Heart left ventricle (tissue), 13 donors: Measurements from ENCODE around the gene DOCK4.

Experiments
- POLR2A ChIP-seq, 2 donors: fragments of 450-650 bp; IDR thresholded peaks; one replicate each; pipeline ENCODE4 v1.6.1; 2017; ENCODE audit warnings: antibody characterized with exemption in 2 of 2, mild to moderate bottlenecking in 2 of 2, moderate library complexity in 2 of 2
- TF ChIP-seq, protein P1 (sequence below), 12 donors: fragments of 200-600 bp; sonication (generic) in 4 of 12; IDR thresholded peaks; one replicate each; pipeline versions ENCODE4 v1.5.0 to v1.8.0; 2018 to 2022; ENCODE audit warnings: antibody characterized with exemption in 12 of 12, mild to moderate bottlenecking in 5 of 12
- donor health status: ischemic (EF 13 %, LVEDD 7.1; RV severe dilation, severe dysfunction).
- donor health status: DM: no; HTN: yes; CAD: no.
- donor health status: DM: no; HTN: no; CAD: no.
- donor health status: ischemic (EF 25% LVEDD 6.9; RV normal size, moderate dysfunction).
- donor health status: ischemic (EF 25% LVEDD 5.7; RV mildly dilated, moderate dysfunction).
- donor health status: ischemic (EF 35%, LVEDD 5.7; RV mildly dilated, moderate dysfunction).
- donor health status: nonischemic (EF 11% LVEDD 7.7; RV severe dilation, severe dysfunction).
- donor health status: DM: yes; HTN: yes; CAD: no.
- donor health status: PGD.
- donor health status: ischemic (EF 29% LVEDD 5.4; RV normal size, mild dysfunction).
- donor health status: nonischemic (EF 23%, LVEDD 6.1; RV moderate dilation, normal function).

DNA sequence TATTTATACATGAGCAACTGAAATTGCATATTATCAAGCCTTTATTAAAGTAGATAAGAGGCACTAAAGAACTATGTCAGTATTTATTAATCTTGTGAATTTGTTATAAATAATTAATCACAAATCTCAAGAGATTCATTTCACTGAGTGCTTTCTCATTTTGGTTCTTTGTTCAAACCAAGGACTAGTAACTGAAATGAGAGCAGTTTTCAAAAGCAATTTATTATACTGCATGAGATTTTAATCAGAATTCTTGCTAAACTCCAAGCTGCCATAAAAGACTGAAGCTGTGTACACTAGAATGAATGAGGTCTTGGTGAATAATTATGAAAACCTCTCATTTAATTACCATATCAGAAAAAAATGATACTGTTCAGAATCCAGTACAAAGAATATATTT lies 419.1 kb downstream of the DOCK4 start:
- TF ChIP-seq, protein P1, sequence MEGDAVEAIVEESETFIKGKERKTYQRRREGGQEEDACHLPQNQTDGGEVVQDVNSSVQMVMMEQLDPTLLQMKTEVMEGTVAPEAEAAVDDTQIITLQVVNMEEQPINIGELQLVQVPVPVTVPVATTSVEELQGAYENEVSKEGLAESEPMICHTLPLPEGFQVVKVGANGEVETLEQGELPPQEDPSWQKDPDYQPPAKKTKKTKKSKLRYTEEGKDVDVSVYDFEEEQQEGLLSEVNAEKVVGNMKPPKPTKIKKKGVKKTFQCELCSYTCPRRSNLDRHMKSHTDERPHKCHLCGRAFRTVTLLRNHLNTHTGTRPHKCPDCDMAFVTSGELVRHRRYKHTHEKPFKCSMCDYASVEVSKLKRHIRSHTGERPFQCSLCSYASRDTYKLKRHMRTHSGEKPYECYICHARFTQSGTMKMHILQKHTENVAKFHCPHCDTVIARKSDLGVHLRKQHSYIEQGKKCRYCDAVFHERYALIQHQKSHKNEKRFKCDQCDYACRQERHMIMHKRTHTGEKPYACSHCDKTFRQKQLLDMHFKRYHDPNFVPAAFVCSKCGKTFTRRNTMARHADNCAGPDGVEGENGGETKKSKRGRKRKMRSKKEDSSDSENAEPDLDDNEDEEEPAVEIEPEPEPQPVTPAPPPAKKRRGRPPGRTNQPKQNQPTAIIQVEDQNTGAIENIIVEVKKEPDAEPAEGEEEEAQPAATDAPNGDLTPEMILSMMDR (IDR thresholded peaks at IDR 0.05): no peak
- no peak for TF ChIP-seq POLR2A (IDR thresholded peaks at IDR 0.05)
